SK-N-MC (cell line): ENCODE results near the gene SCFD2.
"Not testable (repeated sequence)": the region's sequence is repeated elsewhere in the genome, so short reads cannot be mapped to it uniquely, and the experiment has no call there.

Experiments used
- DNase-seq: peaks from one replicate; pipeline ENCODE4 v3.0.0-alpha.2; 2011; ENCODE audit warnings: low read depth, low spot score
- H3K27ac ChIP-seq: fragments of 200-600 bp; sonication (generic); 2 replicates; pipeline ENCODE4 v1.5.1; 2016; ENCODE audit warnings: mixed run types
- H3K36me3 ChIP-seq: fragments of 200-600 bp; sonication (generic); 2 replicates; pipeline ENCODE4 v1.6.1; 2017; ENCODE audit warnings: antibody characterized with exemption, low read length, mixed read lengths; ENCODE audit not compliant: insufficient read depth
- H3K4me3 ChIP-seq: fragments of 200-600 bp; sonication (generic); 2 replicates; pipeline ENCODE4 v1.5.1; 2016
- H3K9ac ChIP-seq: fragments of 200-600 bp; sonication (generic); 2 replicates; pipeline ENCODE4 v1.8.0; 2017; ENCODE audit warnings: mixed run types, mixed read lengths; ENCODE audit not compliant: insufficient read length
- H3K9me3 ChIP-seq: fragments of 200-600 bp; sonication (generic); 2 replicates; pipeline ENCODE4 v1.6.1; 2017; ENCODE audit warnings: low read depth, mild to moderate bottlenecking, antibody characterized with exemption, low read length, moderate library complexity, mixed read lengths
- EZH2 ChIP-seq: fragments of 200-600 bp; sonication (generic); IDR thresholded peaks from one replicate; pipeline ENCODE4 v1.6.1; 2017; ENCODE audit warnings: antibody characterized with exemption
- FOXP2 ChIP-seq: optimal IDR thresholded peaks from 2 replicates; pipeline ENCODE3; 2011; ENCODE audit warnings: mild to moderate bottlenecking, moderate library complexity; ENCODE audit not compliant: insufficient read depth; ENCODE audit errors: extremely low read length, control extremely low read depth
- POLR2AphosphoS5 ChIP-seq: IDR thresholded peaks from 2 replicates; pipeline ENCODE4 v1.6.1; 2012; ENCODE audit warnings: mild to moderate bottlenecking, low read depth, low read length, borderline replicate concordance

Gene SCFD2

GRCh38 chr4:53235547-53235946 lies 130.3 kb downstream of the SCFD2 start:
- no peak for TF ChIP-seq POLR2AphosphoS5
- no peak for TF ChIP-seq FOXP2
- TF ChIP-seq EZH2, result no peak
- Histone ChIP-seq H3K27ac (no peak overlapping the region), H3K9ac (no peak overlapping the region), H3K9me3 (no peaks in the 10 kb centered on the region), H3K4me3 (no peak overlapping the region), H3K36me3 (no peaks in the 10 kb centered on the region)
- DNase-seq, result no peak

- H3K9ac ChIP-seq, result no peak overlapping the region
- no peak overlapping the region for H3K27ac ChIP-seq
- no peak for TF ChIP-seq POLR2AphosphoS5
- TF ChIP-seq EZH2, result no peak
- TF ChIP-seq FOXP2, result no peak
- H3K4me3 ChIP-seq, result no peak overlapping the region
- H3K36me3 ChIP-seq, result no peaks in the 10 kb centered on the region
- no peaks in the 10 kb centered on the region for H3K9me3 ChIP-seq
- no peak for DNase-seq
Measured at GRCh38 chr4:53234669-53235068, 131.2 kb downstream of the SCFD2 start.

- TF ChIP-seq POLR2AphosphoS5 (no peak), FOXP2 (no peak), EZH2 (no peak)
- Histone ChIP-seq H3K4me3 (no peak overlapping the region), H3K36me3 (no peaks in the 10 kb centered on the region), H3K9ac (no peak overlapping the region), H3K27ac (no peak overlapping the region), H3K9me3 (no peaks in the 10 kb centered on the region)
- no peak for DNase-seq
Measured at GRCh38 chr4:53234111-53234510, 131.8 kb downstream of the SCFD2 start.

GRCh38 chr4:53233114-53233795 lies 132.6 kb downstream of the SCFD2 start:
- H3K9ac ChIP-seq, result no peak overlapping the region
- H3K4me3 ChIP-seq, result no peak overlapping the region
- H3K36me3 ChIP-seq, result no peaks in the 10 kb centered on the region
- no peaks in the 10 kb centered on the region for H3K9me3 ChIP-seq
- H3K27ac ChIP-seq, result no peak overlapping the region
- no peak for TF ChIP-seq EZH2
- TF ChIP-seq POLR2AphosphoS5, result no peak
- no peak for DNase-seq

GRCh38 chr4:53232371-53232770 lies 133.5 kb downstream of the SCFD2 start:
- no peak overlapping the region for H3K9ac ChIP-seq
- DNase-seq, result no peak
- TF ChIP-seq EZH2 (no peak), POLR2AphosphoS5 (no peak), FOXP2 (no peak)
- no peak overlapping the region for H3K4me3 ChIP-seq
- no peaks in the 10 kb centered on the region for H3K9me3 ChIP-seq
- H3K27ac ChIP-seq, result no peak overlapping the region
- no peaks in the 10 kb centered on the region for H3K36me3 ChIP-seq

GRCh38 chr4:53228036-53228435 lies 137.8 kb downstream of the SCFD2 start:
- Histone ChIP-seq H3K36me3 (no peaks in the 10 kb centered on the region), H3K9me3 (no peaks in the 10 kb centered on the region), H3K27ac (no peak overlapping the region), H3K9ac (no peak overlapping the region), H3K4me3 (no peak overlapping the region)
- TF ChIP-seq POLR2AphosphoS5 (no peak), EZH2 (no peak), FOXP2 (no peak)
- no peak for DNase-seq

GRCh38 chr4:53227451-53227850 lies 138.4 kb downstream of the SCFD2 start:
- DNase-seq, result no peak
- TF ChIP-seq FOXP2 (no peak), POLR2AphosphoS5 (no peak), EZH2 (no peak)
- H3K4me3 ChIP-seq, result no peak overlapping the region
- no peak overlapping the region for H3K9ac ChIP-seq
- H3K36me3 ChIP-seq, result no peaks in the 10 kb centered on the region
- H3K9me3 ChIP-seq, result no peaks in the 10 kb centered on the region
- no peak overlapping the region for H3K27ac ChIP-seq

- Histone ChIP-seq H3K36me3 (no peaks in the 10 kb centered on the region), H3K9ac (no peak overlapping the region), H3K9me3 (no peaks in the 10 kb centered on the region), H3K27ac (no peak overlapping the region), H3K4me3 (no peak overlapping the region)
- no peak for TF ChIP-seq POLR2AphosphoS5
- DNase-seq, result no peak
Measured at GRCh38 chr4:53221832-53222480, 143.9 kb downstream of the SCFD2 start.

GRCh38 chr4:53219148-53219547 lies 146.7 kb downstream of the SCFD2 start:
- H3K9me3 ChIP-seq, H3K4me3 ChIP-seq, H3K36me3 ChIP-seq, H3K27ac ChIP-seq, H3K9ac ChIP-seq, DNase-seq: not testable (repeated sequence)
